ENCODE data around the gene CACYBP. TPM values are rescaled to one million over a fixed set of nuclear protein-coding genes. Genes with fewer than 3 reads are reported as not detected.

The CACYBP gene
- total RNA-seq, 1 experiment from 2014 or later, result 202 TPM

GRCh38 chr1:174975764-174976163 is 24.0 kb upstream of the CACYBP start:
- no peaks in the 10 kb centered on the region for H3K4me1 ChIP-seq (ENCODE audit: insufficient read depth, low read length)
- no peak overlapping the region for H3K9ac ChIP-seq (ENCODE audit: extremely low read depth, insufficient read length, low read length)
- H3K27me3 Mint-ChIP-seq (ENCODE audit: low read depth), result no peaks in the 10 kb centered on the region
- no peak for DNase-seq
- no peak overlapping the region for H3T11ph ChIP-seq (ENCODE audit: low read length)
- no peaks in the 10 kb centered on the region for H3K27me3 ChIP-seq (ENCODE audit: insufficient read depth, low read length)
- no peak overlapping the region for H2BK15ac ChIP-seq (ENCODE audit: low read depth, low read length)
- no peak for TF ChIP-seq CTCF (conservative IDR thresholded peaks at IDR 0.05)
- H2AK5ac ChIP-seq (ENCODE audit: insufficient read length, low read length), result no peak overlapping the region
- H3K4me3 Mint-ChIP-seq, result no peak overlapping the region
- no CpG with 5 or more reads among the region's 1 CpG for WGBS (ENCODE audit: extremely low coverage, insufficient read length, low lambda C conversion rate)
- H3K27ac Mint-ChIP-seq, result peak overlapping the region in 2 of 3 experiments; percentile 31 to 67; a peak in 3 of 7 replicates
- peaks cover 38 to 87% (median 83%) of the 10 kb centered on the region in 3 experiments; a peak in 6 of 7 replicates for H3K36me3 Mint-ChIP-seq (ENCODE audit: insufficient read depth in 1 of 3, low read depth in 3 of 3)
- no peak overlapping the region for H2AFZ ChIP-seq (ENCODE audit: low read length)
- no peaks in the 10 kb centered on the region for H3K9me3 Mint-ChIP-seq
- no peaks in the 10 kb centered on the region for H3K23me2 ChIP-seq (ENCODE audit: insufficient read length, low read depth, low read length, poor library complexity, severe bottlenecking)
- H3K14ac ChIP-seq (ENCODE audit: insufficient read depth, low read length), result no peak overlapping the region
- no peak overlapping the region for H2BK12ac ChIP-seq (ENCODE audit: insufficient read length, low read depth, low read length)
- no peaks in the 10 kb centered on the region for H3K4me1 Mint-ChIP-seq
- H3K79me2 ChIP-seq (ENCODE audit: insufficient read depth, low read length), result no peaks in the 10 kb centered on the region
- H3K23ac ChIP-seq (ENCODE audit: insufficient read length, low read depth, low read length), result no peak overlapping the region
- no peak overlapping the region for H2BK120ac ChIP-seq (ENCODE audit: low read depth, low read length, poor library complexity, severe bottlenecking)
- H3K79me1 ChIP-seq (ENCODE audit: insufficient read depth, low read depth, low read length, poor library complexity, severe bottlenecking), result no peaks in the 10 kb centered on the region
- H4K8ac ChIP-seq (replicated peaks; ENCODE audit: insufficient read length, low read depth, low read length), result no peak overlapping the region
- H3K27ac ChIP-seq (ENCODE audit: insufficient read length, low read depth, low read length), result no peak overlapping the region
- no peak overlapping the region for H4K5ac ChIP-seq (ENCODE audit: insufficient read length, low read depth, low read length)
- H2BK5ac ChIP-seq (ENCODE audit: insufficient read length, low read length), result no peak overlapping the region
- H2BK20ac ChIP-seq (ENCODE audit: low read depth, low read length, poor library complexity, severe bottlenecking), result no peak overlapping the region
- no peak overlapping the region for H3K18ac ChIP-seq (ENCODE audit: insufficient read length, low read depth, low read length)
- no peak overlapping the region for H3K56ac ChIP-seq (ENCODE audit: insufficient read length, low read depth, low read length)
- H4K91ac ChIP-seq (ENCODE audit: insufficient read length, low read depth, low read length), result no peak overlapping the region
- H3K4ac ChIP-seq (ENCODE audit: low read depth, low read length), result no peak overlapping the region
- no peaks in the 10 kb centered on the region for H4K20me1 ChIP-seq (ENCODE audit: control insufficient read depth, insufficient read depth, insufficient read length)
- no peaks in the 10 kb centered on the region for H3K9me3 ChIP-seq (ENCODE audit: control insufficient read depth, low read depth, low read length)
- H3K4me2 ChIP-seq (ENCODE audit: insufficient read depth, insufficient read length, low read length), result no peak overlapping the region

All from H9 (cell line).